OCI-M1 (cell line): ENCODE data around the gene C2CD5.

Experiments
- DNase-seq: peaks from one replicate; lab custom pipeline; 2025; lab: John Stamatoyannopoulos, UW

C2CD5 gene, protein sequence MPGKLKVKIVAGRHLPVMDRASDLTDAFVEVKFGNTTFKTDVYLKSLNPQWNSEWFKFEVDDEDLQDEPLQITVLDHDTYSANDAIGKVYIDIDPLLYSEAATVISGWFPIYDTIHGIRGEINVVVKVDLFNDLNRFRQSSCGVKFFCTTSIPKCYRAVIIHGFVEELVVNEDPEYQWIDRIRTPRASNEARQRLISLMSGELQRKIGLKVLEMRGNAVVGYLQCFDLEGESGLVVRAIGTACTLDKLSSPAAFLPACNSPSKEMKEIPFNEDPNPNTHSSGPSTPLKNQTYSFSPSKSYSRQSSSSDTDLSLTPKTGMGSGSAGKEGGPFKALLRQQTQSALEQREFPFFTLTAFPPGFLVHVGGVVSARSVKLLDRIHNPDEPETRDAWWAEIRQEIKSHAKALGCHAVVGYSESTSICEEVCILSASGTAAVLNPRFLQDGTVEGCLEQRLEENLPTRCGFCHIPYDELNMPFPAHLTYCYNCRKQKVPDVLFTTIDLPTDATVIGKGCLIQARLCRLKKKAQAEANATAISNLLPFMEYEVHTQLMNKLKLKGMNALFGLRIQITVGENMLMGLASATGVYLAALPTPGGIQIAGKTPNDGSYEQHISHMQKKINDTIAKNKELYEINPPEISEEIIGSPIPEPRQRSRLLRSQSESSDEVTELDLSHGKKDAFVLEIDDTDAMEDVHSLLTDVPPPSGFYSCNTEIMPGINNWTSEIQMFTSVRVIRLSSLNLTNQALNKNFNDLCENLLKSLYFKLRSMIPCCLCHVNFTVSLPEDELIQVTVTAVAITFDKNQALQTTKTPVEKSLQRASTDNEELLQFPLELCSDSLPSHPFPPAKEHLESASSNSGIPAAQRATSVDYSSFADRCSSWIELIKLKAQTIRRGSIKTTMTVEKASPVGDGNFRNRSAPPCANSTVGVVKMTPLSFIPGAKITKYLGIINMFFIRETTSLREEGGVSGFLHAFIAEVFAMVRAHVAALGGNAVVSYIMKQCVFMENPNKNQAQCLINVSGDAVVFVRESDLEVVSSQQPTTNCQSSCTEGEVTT

DNA sequence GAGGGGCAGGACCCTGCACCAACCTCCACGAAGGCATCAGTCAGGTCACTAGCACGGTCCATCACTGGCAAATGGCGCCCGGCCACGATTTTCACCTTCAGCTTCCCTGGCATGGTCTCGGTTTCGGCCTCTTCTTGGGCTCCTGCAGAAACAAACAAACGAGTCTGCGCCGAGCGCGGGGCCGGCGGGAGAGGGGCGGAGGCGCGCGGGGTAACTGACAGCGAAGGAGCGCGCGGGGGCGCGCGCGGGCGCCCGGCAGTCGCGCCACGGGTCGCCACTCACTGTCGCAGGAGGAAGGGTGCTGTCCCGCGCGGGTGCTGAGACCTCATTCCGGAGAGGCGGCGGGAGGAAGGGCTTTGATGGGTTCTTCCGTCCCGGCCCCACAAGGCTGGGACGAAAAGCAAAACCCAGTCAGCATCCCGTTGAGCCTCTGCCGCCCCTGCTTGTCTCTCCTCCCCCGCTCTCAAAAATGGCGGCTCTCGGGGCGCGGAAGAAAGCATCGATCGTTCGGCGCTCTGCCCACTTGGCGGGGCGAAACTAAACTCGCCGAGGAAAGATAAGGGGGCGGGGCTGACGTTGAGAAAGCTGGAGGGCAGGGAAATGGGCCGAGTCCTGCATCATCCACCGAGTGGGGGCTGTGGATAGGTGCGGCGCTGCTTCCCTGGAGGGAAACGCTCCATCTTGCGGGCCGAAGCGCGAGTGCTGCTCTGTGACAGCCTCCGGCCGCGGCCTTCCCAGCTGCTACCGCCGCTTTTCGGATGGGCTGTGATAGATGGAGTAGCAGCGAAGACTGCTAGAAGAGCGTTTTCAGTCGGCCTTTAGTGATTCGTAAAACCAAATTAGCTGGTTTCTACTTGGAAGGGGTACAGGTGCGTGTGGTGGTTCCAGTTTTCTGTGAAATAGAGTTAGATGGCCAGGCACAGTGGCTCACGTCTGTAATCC, at the start of gene C2CD5:
C2CD5 (minus strand) TSS at position 505 of the 942 bp plus-strand sequence; CDS start at position 113, 392 bp downstream.
- DNase-seq: peak; percentile 98

DNA sequence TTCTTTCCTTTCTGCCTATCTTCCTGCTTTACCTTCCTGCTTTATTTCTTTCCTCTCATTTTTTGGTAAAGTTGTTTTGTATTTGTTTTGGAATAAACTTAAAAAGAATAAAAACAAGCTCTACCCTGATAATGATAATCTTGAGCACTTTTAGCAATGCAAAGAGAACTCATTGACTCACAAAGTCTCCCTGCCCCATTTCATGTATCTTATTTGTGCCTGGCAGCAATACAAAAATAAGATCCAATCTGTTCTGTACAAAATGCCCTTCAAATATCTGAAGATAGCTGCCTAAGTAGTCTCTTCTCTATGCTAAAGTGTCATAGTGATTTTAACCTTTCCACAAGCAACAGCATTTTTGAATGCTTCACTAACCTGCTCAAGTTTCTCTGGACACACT, 49.5 kb upstream of the C2CD5 start:
- DNase-seq: no peak

DNA sequence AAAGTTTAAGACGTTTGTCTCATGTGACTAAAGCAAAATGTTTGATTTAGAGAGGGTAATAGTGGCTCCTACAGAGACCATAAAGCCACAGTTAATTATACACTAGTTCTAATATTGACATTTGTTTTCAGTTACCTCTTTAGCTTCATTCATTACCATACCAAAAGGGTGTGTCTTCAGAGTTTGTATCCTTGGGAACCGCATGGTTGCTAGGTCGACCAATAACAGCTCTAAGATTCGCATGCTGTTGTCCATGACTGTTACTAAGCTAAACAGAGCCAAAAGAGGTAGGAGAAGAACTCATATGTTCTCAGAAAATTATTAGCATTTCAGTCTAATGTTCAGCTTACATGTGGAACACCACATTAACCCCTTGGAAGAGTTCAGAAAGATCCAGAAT, 44.5 kb upstream of the C2CD5 start:
- no peak for DNase-seq

DNA sequence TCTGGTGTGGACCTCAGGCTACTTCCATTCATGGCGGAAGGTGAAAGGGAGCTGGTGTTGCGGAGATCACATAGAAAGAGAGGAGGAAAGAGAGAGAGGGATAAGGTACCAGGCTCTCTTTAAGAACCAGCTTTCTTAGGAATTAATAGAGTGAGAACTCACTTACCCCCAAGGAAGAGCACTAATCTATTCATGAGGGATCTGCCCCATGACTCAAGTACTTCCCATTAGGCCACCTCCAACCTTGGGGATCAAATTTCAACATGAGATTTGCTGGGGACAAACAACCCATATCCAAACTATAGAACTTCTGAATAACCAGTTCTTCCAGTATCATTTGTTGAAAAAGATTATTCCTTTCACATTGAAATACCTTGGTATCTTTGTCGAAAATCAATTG, 34.0 kb upstream of the C2CD5 start:
- no peak for DNase-seq

DNA sequence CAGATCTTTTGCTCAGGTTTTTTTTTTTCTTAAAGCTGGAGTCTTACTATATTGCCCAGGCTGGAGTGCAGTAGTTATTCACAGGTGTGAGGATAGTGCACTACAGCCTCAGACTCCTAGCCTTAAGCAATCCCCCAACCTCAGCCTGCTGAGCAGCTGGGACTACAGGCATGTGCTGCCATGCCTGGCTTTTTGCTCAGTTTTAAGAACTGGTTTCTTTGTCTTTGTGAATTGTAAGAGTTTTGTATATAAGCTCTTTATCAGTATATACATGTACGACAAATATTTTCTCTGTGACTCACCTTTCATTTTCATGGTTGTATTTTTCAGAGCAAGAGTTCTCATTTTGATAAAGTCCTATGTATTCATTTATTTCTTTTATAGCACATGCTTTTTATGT, 33.3 kb upstream of the C2CD5 start:
- DNase-seq: no peak

DNA sequence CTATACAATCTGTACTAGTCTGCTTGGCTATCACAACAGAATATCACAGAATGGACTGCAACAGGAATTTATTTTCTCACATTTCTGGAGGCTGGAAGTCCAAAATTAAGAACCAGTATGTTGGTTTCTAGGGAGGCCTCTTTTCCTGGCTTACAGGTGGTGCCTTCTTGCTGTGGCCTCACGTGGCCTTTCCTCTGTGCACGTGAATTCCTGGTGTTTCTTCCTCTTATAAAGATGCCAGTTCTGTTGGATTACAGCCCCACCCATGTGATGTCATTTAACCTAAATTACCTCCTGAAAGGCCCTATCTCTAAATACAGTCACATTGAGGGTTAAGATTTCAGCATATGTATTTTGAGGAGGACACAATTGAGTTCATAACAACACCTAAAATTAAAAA, 32.1 kb upstream of the C2CD5 start:
- no peak for DNase-seq

DNA sequence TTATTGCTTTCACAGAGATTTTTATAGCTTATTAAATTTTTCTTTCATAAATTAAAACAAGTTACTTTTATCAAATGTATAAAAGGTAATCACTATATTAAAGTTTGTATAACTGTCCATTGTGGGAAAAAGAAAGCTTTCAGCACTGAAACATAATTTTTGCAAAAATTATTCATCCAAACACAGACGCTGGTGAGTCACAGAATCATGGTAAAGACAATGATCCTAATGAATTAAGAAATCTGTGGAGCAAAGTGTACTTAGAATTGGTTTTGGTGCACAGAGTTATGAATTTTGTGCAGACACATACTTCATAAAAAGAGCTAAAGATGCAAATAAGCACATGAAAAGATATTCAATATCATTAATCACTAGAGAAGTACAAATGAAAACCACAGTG, 31.7 kb upstream of the C2CD5 start:
- no peak for DNase-seq

DNA sequence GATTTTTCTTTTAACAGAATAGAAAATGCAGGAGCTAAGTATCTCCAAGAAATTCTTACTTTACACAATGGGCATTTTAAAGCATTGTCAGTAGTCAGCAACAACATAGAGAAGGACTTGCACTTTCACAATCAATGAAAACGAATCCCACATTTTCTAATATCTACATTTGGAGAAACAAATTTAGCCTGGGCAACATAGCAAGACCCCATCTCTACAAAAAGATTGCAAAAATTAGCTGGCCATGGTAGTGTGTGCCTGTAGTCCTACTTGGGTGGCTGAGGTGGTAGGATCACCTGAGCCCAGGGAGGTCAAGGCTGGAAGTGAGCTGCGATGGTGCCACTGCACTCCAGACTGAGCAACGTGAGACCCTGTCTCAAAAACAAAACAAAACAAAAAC, 30.6 kb upstream of the C2CD5 start:
- DNase-seq: no peak

DNA sequence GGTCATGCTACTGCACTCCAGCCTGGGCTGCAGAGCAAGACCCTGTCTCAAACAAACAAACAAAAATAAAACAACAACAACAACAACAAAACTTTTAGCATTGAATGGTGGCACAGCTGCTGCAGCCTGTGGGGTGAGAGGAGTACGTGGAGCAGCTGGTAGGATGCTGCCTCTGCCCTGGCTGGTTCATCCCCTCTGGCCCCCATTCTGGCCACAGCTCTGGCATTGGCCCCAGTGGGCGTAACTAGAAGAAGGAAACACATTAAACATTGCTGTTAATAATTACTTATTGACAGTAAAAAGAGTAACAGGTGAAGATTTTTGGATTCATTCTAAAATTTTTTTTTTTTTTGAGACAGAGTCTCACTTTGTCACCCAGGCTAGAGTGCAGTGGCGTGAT, 28.8 kb upstream of the C2CD5 start:
- no peak for DNase-seq

DNA sequence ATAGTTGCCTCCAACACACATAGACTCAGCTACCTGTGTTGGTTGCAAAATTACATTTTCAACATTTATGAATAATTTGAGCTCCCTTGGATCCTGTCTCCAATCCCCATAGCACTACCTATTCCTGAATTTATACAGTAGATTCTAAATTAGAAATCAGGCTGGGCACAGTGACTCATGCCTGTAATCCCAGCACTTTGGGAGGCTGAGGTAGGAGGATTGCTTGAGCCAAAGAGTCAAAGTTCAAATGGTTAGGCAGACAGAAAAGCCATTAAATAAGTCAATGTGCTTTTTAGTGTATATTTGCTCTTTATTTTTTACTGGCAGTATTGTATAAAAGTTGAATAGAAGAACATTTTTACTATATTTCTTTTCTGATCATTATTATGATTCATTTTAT, 24.9 kb upstream of the C2CD5 start:
- DNase-seq: no peak

DNA sequence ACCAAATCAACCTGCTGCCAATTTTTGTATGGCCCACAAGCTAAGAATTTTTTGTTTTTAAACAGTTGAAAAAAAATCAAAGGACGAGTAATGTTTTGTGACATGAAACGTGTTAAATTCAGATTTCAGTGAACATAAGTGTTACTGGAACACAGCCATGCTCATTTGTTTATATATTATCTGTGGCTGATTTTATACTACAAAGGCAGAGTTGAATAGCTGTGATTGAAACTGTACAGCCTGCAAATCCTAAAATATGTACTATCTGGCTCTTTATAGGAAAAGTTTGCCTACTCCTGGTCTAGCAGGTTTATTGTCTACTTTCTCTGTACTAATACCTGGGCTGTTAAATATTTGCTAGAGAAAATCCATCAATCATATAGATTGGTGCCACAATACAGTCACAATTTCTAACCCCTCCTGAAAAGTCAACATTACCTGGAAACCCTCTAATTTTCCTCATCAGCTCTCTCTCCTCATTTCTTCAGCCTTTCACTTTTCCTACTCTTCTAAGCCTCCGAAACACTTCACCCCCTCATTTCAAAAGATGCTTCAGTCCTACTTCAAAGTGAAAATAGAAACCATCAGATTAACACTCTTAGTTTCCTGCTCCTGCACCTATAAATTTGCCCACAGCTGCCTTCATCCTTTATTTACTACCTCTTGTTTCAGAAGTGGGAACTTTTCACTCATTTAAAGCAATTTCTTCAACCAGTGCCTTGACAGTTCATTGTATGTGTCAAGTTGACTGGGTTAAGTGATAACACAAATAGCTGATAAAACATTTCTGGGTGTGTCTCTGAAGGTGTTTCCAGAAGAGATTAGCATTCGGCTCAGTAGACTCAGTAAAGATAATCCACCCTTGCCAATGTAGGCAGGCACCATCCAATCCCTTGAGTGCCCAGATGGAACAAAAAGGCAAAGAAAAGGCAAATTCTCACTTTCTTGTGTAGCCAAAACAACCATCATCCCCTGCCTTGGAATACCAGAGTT, 18.0 kb upstream of the C2CD5 start:
- no peak for DNase-seq

DNA sequence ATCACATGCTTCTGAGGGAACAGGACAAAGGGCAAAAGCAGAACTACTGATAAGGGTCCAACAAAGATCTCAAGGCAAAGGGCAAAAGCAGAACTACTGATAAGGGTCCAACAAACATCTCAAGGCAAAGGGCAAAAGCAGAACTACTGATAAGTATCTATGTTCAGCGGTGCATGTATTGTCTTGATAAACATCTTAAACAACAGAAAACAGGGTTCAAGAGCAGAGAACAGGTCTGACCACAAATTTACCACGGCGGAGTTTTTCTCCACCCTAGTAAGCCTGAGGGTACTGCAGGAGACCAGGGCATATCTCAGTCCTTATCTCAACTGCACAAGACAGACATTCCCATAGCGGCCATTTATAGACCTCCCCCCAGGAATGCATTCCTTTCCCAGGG, 10.4 kb upstream of the C2CD5 start:
- DNase-seq: peak; percentile 66

DNA sequence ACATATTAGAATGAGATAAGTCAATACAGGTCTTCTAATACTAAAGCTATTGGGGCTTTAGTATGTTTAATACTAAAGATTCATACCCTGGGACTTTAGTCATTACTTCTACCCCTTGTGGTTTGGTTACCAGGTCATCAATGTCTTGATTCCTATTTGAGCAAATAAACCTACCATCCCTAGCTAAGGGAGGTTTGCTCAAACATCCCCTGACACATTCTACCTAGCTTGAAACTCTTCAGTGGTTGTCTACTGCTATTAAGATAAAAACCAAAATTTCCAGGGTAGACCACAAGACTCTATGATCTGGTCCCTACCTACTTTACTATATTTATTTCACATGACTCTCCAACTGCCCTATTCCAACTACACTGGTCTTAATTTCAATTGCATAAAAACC, 7.3 kb upstream of the C2CD5 start:
- DNase-seq: no peak

DNA sequence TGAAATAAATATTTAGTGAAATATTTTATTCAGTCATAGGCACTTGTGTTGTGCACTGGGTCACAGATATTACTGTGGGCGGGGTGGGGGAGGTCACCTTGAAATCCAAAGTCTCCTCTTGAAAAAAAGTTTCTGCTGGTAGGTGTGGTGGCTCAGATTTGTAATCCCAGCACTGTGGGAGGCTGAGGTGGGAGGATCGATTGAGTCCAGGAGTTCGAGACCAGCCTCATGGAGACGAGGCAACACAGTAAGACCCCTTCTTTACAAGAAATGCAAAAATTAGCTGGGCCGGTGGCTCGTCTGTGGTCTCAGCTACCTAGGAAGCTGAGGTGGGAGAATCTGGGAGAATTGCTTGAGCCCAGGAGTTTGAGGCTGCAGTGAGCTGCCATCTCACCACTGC, 913 bp upstream of the C2CD5 start:
- DNase-seq: no peak

DNA sequence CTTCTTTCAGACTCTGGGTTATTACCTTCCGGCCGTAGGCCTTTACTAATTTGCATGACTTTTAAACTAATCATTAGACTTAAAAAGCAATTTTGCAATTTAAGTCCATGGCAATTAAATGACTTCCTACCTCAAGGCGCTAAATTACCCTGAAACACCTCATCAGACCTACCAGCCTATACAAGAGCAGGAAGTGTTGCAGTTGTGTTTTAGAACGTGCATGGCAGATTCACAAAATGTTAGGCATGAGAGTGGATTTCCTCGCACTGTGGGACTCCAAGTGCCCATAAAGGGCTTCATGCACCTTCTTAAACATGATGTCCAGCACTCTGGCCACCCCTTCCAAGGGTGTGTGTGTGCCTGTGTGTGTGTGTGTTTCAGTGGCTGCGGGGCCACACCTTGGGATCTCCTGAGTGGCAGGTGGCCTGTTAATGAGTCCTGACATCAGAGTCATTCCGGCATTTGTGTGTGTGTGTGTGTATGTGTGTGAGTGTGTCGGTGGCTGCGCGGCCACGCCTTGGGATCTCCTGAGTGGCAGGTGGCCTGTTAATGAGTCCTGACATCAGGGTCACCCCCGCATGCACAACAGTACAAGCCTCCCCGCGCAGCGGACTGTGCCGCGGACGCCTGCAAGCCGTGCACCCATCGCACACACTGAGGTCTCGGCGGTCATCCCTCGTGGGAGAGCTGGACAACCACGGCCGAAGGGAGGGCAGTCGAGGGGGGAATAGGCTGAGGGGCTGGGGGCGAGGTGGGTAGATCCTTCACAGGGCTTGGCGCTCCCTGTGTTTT, 900 bp downstream of the C2CD5 start:
- DNase-seq: peak; percentile 66

DNA sequence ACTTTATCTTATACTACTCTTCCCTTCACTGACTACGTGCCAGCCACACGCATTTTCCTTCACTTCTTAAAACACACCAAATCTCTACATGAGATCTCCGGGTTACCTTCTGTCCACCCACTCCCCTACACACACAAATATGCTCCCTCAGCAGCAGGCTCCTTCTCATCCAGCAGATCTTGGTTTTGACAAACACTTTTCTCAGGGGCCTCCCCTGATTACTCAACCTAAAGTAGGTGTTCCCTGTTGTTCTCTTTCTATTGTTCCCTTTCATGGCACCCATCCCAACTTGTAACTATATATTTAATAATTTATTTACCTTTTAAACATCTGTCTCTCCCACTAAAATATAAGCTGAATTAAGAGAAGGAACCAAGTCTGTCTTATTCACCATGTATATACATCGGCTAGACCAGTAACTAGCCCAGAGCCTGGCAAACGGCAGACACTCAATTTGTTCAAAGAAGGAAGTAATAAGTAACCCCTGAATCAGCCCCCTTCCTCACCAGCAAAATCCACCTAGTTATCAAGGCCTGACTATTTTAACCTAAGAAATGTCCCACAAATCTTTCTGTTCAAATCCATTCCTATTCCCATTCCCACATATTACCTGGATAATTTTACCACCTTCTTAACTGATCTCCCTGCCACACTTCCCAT, 2.7 kb downstream of the C2CD5 start:
- DNase-seq: no peak

DNA sequence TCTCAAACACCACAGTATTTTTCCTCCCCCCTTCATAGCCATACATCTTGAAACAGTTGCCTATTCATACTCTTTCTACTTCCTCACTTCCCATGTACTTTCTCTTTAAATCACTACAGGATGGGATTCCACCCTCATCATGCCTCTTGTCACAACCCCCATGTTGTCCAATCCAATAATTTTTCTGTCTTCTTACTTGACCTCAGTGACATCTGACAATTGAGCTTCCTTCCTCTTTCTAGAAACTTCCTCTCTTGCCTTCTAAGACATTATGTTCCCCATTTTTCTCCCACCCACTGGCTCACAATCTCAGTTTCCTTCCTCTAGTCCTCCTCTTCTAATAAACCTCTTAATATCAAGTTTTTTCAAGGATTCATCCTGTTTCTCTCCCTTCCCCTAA, 5.3 kb downstream of the C2CD5 start:
- peak; percentile 89 for DNase-seq

DNA sequence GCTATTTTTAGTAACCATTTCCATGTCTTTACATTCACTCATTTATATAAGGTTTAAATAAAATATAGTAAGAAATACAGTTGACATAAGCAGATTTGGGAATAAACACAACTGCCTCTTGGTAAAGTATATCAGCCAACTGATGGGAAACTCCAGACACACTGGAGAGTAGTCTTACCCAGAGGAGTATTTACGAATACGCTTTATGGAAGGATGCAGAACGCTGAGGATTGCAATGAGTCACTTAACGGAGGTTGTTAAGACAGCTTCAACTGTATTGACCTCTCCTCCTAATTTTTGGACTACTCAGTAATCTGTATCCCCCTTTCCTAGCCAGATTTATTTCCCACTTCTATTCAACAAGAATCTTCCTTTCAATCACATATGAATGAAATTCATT, 6.0 kb downstream of the C2CD5 start:
- DNase-seq: no peak

DNA sequence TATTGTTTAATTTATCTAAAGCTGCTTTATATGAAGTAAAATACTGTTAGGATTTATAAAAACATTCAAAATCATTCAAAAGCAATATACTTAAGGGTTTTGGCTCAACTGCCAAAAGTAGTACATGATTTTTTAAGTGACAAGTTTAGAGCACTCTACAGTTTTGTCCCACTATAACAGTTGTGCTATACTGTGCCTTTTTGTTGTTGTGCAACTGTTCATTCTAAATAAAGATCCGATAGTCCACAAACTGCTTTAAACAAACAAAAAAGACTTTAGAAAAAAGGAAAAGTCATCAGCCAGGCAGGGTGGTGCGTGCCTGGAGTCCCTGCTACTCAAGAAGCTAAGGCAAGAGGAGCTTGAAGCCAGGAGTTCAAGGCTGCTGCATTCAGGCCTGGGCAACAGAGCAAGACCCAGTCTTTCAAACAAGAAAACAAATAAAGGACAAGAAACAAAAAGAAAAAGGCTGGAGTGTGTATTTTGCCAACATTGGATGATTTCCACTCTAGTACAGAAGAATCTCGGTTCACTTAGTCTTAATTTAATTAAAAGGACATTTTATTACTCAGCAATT, 7.3 kb downstream of the C2CD5 start:
- DNase-seq: no peak
